ENCODE measurements around the gene CCL2.
A peak's percentile ranks its signal among the peaks of the same experiment; 100 is the strongest.
"Not testable (repeated sequence)": the region's sequence is repeated elsewhere in the genome, so short reads cannot be mapped to it uniquely, and the experiment has no call there.

Gene CCL2

GRCh38 chr17:34254651-34255380 is at the start of gene CCL2:
CCL2 (plus strand) TSS chr17:34255285; CDS start chr17:34255350, 65 bp downstream.
- DNase-seq (ENCODE audit: low spot score), result peak; percentile 28

GRCh38 chr17:34205401-34205800 is 49.7 kb upstream of the CCL2 start:
- DNase-seq (ENCODE audit: low spot score), result no peak

GRCh38 chr17:34206569-34206968 is 48.5 kb upstream of the CCL2 start:
- no peak for DNase-seq (ENCODE audit: low spot score)

GRCh38 chr17:34207572-34207971 is 47.5 kb upstream of the CCL2 start:
- no peak for DNase-seq (ENCODE audit: low spot score)

GRCh38 chr17:34218748-34219147 is 36.3 kb upstream of the CCL2 start:
- no peak for DNase-seq (ENCODE audit: low spot score)

GRCh38 chr17:34219405-34219804 is 35.7 kb upstream of the CCL2 start:
- no peak for DNase-seq (ENCODE audit: low spot score)

GRCh38 chr17:34220045-34220751 is 34.9 kb upstream of the CCL2 start:
- DNase-seq (ENCODE audit: low spot score), result no peak

- no peak for DNase-seq (ENCODE audit: low spot score)
Measured at GRCh38 chr17:34220752-34221395, 34.2 kb upstream of the CCL2 start.

GRCh38 chr17:34221411-34221810 is 33.7 kb upstream of the CCL2 start:
- no peak for DNase-seq (ENCODE audit: low spot score)

- DNase-seq (ENCODE audit: low spot score), result no peak
Measured at GRCh38 chr17:34222722-34223497, 32.2 kb upstream of the CCL2 start.

GRCh38 chr17:34225046-34225445 is 30.0 kb upstream of the CCL2 start:
- no peak for DNase-seq (ENCODE audit: low spot score)

- no peak for DNase-seq (ENCODE audit: low spot score)
Measured at GRCh38 chr17:34226011-34226743, 28.9 kb upstream of the CCL2 start.

- no peak for DNase-seq (ENCODE audit: low spot score)
Measured at GRCh38 chr17:34226744-34227034, 28.4 kb upstream of the CCL2 start.

GRCh38 chr17:34227293-34227692 is 27.8 kb upstream of the CCL2 start:
- DNase-seq (ENCODE audit: low spot score), result not testable (repeated sequence)

- DNase-seq (ENCODE audit: low spot score), result no peak
Measured at GRCh38 chr17:34227707-34228106, 27.4 kb upstream of the CCL2 start.

- no peak for DNase-seq (ENCODE audit: low spot score)
Measured at GRCh38 chr17:34228781-34229180, 26.3 kb upstream of the CCL2 start.

- DNase-seq (ENCODE audit: low spot score), result no peak
Measured at GRCh38 chr17:34230342-34230741, 24.7 kb upstream of the CCL2 start.

- no peak for DNase-seq (ENCODE audit: low spot score)
Measured at GRCh38 chr17:34234616-34235015, 20.5 kb upstream of the CCL2 start.

- no peak for DNase-seq (ENCODE audit: low spot score)
Measured at GRCh38 chr17:34235389-34236028, 19.6 kb upstream of the CCL2 start.

- DNase-seq (ENCODE audit: low spot score), result no peak
Measured at GRCh38 chr17:34236281-34236892, 18.7 kb upstream of the CCL2 start.

- no peak for DNase-seq (ENCODE audit: low spot score)
Measured at GRCh38 chr17:34237458-34237857, 17.6 kb upstream of the CCL2 start.

All from COLO829 (cell line).